ENCODE data around the gene SYNE2. TPM values are rescaled to one million over a fixed set of nuclear protein-coding genes. Genes with fewer than 3 reads are reported as not detected.
A peak's percentile ranks its signal among the peaks of the same experiment; 100 is the strongest.
"Not testable (repeated sequence)": the region's sequence is repeated elsewhere in the genome, so short reads cannot be mapped to it uniquely, and the experiment has no call there.

SYNE2 gene, protein sequence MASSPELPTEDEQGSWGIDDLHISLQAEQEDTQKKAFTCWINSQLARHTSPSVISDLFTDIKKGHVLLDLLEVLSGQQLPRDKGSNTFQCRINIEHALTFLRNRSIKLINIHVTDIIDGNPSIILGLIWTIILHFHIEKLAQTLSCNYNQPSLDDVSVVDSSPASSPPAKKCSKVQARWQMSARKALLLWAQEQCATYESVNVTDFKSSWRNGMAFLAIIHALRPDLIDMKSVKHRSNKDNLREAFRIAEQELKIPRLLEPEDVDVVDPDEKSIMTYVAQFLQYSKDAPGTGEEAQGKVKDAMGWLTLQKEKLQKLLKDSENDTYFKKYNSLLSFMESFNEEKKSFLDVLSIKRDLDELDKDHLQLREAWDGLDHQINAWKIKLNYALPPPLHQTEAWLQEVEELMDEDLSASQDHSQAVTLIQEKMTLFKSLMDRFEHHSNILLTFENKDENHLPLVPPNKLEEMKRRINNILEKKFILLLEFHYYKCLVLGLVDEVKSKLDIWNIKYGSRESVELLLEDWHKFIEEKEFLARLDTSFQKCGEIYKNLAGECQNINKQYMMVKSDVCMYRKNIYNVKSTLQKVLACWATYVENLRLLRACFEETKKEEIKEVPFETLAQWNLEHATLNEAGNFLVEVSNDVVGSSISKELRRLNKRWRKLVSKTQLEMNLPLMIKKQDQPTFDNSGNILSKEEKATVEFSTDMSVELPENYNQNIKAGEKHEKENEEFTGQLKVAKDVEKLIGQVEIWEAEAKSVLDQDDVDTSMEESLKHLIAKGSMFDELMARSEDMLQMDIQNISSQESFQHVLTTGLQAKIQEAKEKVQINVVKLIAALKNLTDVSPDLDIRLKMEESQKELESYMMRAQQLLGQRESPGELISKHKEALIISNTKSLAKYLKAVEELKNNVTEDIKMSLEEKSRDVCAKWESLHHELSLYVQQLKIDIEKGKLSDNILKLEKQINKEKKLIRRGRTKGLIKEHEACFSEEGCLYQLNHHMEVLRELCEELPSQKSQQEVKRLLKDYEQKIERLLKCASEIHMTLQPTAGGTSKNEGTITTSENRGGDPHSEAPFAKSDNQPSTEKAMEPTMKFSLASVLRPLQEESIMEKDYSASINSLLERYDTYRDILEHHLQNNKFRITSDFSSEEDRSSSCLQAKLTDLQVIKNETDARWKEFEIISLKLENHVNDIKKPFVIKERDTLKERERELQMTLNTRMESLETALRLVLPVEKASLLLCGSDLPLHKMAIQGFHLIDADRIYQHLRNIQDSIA (N-terminal part only)
- 186 TPM for total RNA-seq
- long read RNA-seq, transcript SYNE2-207 (11 exons, 2,669 nt), result major isoform, 9 of 105 reads
- long read RNA-seq, partial matches to known transcripts, result 73 of 105 reads
- long read RNA-seq, other reads (novel, unspliced or antisense), result 23 of 105 reads

DNA sequence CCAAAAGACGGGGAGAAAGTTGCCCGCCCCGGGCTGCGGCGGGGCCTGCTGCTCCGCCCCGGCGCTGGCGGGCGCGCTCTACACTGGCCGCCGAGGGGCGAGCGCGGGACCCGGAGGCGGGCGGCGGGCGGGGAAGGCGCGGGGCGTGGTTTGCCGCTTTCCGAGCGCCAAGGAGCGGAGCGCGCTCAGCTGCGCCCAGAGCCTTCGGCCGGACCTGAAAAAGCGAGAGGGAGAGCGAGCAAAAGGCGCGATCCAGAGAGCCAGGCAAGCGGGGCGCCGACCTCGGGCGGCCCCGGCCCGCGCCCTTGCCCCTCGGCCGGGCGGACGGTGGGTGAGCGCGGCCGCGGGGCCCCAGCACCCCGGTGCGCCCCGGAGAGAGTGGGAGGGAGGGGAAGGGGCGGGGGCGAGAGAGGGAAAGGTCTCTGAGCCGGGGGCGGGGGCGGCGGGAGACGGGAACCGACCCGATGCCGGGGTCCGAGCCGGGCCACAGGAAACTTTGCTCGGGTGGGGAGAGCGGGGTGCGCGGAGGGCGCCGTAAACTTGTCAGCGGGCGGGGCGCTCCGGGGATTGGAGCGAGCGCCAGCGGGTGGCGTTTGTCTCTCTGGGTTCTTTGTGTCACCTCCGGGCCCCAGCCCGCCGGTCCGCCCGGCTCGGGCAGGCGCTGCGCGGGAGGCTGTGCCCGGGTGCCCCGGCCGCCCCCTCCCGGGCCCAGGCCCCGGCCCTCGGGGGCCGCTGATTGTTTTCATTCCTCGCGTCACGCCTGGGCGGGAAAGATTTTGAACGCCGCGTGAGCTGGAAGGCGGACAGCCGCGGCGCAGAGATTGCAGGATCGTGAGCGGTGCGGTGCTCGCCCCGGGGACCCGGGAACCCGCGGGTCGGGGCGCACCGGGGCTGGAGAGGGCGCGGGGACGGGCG is at the start of gene SYNE2:
Gene SYNE2 (plus strand): TSS at position 188 of the 915 bp plus-strand sequence. CDS start 56,145 bp downstream, outside the sequence.
- peak; percentile 82 for DNase-seq
- Histone ChIP-seq H3K27ac (replicated peaks) (peak within 1 kb of the TSS; percentile 96), H3K4me1 (peaks cover 61% of the 10 kb centered on the region), H3K36me3 (no peaks in the 10 kb centered on the region), H3K9me3 (replicated peaks) (no peaks in the 10 kb centered on the region), H3K27me3 (ENCODE audit: low read depth) (no peaks in the 10 kb centered on the region), H3K4me3 (peak within 1 kb of the TSS; percentile 91)
- TF ChIP-seq, protein P1, sequence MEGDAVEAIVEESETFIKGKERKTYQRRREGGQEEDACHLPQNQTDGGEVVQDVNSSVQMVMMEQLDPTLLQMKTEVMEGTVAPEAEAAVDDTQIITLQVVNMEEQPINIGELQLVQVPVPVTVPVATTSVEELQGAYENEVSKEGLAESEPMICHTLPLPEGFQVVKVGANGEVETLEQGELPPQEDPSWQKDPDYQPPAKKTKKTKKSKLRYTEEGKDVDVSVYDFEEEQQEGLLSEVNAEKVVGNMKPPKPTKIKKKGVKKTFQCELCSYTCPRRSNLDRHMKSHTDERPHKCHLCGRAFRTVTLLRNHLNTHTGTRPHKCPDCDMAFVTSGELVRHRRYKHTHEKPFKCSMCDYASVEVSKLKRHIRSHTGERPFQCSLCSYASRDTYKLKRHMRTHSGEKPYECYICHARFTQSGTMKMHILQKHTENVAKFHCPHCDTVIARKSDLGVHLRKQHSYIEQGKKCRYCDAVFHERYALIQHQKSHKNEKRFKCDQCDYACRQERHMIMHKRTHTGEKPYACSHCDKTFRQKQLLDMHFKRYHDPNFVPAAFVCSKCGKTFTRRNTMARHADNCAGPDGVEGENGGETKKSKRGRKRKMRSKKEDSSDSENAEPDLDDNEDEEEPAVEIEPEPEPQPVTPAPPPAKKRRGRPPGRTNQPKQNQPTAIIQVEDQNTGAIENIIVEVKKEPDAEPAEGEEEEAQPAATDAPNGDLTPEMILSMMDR (IDR thresholded peaks at IDR 0.05; ENCODE audit: borderline replicate concordance), result peak; percentile 61
- intact Hi-C loops (cut with micrococcal nuclease), result no loop called here

DNA sequence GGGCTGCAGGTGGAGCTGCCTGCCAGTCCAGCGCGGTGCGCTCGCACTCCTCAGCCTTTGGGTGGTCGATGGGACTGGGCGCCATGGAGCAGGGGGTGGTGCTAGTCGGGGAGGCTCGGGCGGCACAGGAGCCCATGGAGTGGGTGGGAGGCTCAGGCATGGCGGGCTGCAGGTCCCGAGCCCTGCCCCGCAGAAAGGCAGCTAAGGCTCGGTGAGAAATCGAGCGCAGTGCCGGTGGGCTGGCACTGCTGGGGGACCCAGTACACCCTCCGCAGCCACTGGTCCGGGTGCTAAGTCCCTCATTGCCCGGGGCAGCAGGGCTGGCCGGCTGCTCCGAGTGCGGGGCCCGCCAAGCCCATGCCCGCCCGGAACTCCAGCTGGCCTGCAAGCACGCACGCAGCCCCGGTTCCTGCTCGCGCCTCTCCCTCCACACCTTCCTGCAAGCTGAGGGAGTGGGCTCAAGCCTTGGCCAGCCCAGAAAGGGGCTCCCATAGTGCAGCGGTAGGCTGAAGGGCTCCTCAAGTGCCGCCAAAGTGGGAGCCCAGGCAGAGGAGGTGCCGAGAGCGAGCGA is 49.5 kb upstream of the SYNE2 start:
- H3K4me1 ChIP-seq; H3K27me3 ChIP-seq (ENCODE audit: low read depth); H3K36me3 ChIP-seq; intact Hi-C loops (cut with micrococcal nuclease); DNase-seq; H3K27ac ChIP-seq (replicated peaks); H3K9me3 ChIP-seq (replicated peaks); H3K4me3 ChIP-seq: not testable (repeated sequence)

DNA sequence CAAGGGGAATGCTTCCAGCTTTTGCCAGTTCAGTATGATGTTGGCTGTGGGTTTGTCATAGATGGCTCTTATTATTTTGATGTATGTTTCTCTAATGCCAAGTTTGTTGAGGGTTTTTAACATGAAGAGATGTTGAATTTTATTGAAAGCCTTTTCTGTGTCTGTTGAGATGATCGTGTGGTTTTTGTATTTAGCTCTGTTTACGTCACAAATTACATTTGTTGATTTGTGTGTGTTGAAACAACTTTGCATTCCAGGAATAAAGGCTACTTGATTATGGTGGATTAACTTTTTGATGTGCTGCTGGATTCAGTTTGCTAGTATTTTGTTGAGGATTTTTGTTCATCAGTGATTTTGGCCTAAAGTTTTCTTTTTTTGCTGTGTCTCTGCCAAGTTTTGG is 46.7 kb upstream of the SYNE2 start:
- intact Hi-C loops (cut with micrococcal nuclease); H3K4me3 ChIP-seq; H3K27me3 ChIP-seq (ENCODE audit: low read depth); DNase-seq; H3K36me3 ChIP-seq; H3K4me1 ChIP-seq; H3K27ac ChIP-seq (replicated peaks); H3K9me3 ChIP-seq (replicated peaks): not testable (repeated sequence)

DNA sequence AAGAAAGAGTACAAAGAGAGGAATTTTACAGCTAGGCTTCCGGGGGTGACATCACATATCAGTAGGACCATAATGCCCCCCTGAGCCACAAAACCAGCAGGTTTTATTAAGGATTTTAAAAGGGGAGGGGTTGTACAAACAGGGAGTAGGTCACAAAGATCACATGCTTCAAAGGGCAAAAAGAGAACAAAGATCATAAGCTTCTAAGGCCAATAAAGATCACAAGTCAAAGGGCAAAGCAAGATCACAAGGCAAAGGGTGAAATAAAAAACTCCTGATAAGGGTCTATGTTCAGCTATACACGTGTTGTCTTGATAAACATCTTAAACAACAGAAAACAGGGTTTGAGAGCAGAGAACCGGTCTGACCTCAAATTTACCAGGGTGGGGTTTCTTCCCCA is 41.1 kb upstream of the SYNE2 start:
- H3K36me3 ChIP-seq; H3K4me3 ChIP-seq; H3K4me1 ChIP-seq; H3K27ac ChIP-seq (replicated peaks); DNase-seq; H3K27me3 ChIP-seq (ENCODE audit: low read depth); intact Hi-C loops (cut with micrococcal nuclease): not testable (repeated sequence)
- H3K9me3 ChIP-seq (replicated peaks), result peaks cover 20% of the 10 kb centered on the region

DNA sequence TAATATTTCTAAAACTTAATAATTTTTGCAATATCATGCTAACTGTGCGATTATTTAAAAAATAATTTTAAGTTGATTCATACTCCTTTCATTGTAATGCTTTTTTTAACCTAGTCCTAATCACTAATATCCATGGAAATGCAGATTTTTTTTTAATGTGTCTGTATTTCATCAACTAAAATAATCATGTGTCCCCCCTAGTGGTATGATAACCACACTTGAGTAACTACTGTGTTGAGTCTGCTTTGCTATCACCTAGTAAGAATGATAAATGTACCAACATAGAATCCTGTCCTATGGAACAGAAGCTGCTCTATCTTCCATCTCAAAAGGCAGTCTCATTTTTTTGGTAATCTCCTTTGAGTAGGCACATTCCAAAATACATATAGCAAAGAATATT is 19.1 kb upstream of the SYNE2 start:
- no peak for DNase-seq
- Histone ChIP-seq H3K27me3 (ENCODE audit: low read depth) (no peaks in the 10 kb centered on the region), H3K27ac (replicated peaks) (no peak overlapping the region), H3K36me3 (no peaks in the 10 kb centered on the region), H3K4me1 (no peaks in the 10 kb centered on the region), H3K4me3 (no peak overlapping the region), H3K9me3 (replicated peaks) (no peaks in the 10 kb centered on the region)
- intact Hi-C loops (cut with micrococcal nuclease), result no loop called here
- TF ChIP-seq, protein P1 (IDR thresholded peaks at IDR 0.05; ENCODE audit: borderline replicate concordance), result no peak

DNA sequence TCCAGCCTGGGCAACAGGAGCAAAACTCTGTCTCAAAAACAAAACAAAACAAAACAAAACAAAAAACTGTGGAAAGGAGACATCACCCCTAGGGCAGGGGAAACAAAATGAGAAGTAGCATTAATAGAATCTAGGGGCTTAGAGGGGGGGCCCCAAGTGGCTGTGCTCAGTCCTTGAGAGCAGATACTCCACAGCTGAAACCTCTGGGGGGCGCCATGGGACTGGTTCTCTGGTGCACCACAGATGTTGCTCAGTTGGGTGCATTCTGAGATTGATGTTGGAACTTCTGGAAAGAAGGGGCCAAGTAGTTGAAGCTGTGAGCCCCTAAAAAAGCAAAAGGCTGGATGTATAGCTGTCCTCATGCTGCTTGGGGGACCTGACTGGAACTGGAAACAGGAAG is 11.8 kb upstream of the SYNE2 start:
- TF ChIP-seq, protein P1 (IDR thresholded peaks at IDR 0.05; ENCODE audit: borderline replicate concordance), result peak; percentile 44
- intact Hi-C loops (cut with micrococcal nuclease), result no loop called here
- Histone ChIP-seq H3K27me3 (ENCODE audit: low read depth) (no peaks in the 10 kb centered on the region), H3K27ac (replicated peaks) (no peak overlapping the region), H3K4me1 (no peaks in the 10 kb centered on the region), H3K9me3 (replicated peaks) (peaks cover 21% of the 10 kb centered on the region), H3K4me3 (no peak overlapping the region), H3K36me3 (no peaks in the 10 kb centered on the region)
- DNase-seq, result no peak
